K562 (cell line): ENCODE results near the gene STK25. TPM values are rescaled to one million over a fixed set of nuclear protein-coding genes. Genes with fewer than 3 reads are reported as not detected.
A peak's percentile ranks its signal among the peaks of the same experiment; 100 is the strongest.

Experiments
- ASH1L ChIP-seq: fragments of 450-650 bp; IDR thresholded peaks from 2 replicates; pipeline ENCODE4 v1.6.1; 2018; ENCODE audit warnings: borderline replicate concordance, mild to moderate bottlenecking, low read depth; ENCODE audit not compliant: partially characterized antibody
- FOXJ2 ChIP-seq: fragments of 200-800 bp; sonication (Bioruptor generic); IDR thresholded peaks from 2 replicates; pipeline ENCODE4 v1.6.1; 2016; ENCODE audit warnings: missing genetic modification characterization, missing compliant biosample characterization
- PHF20 ChIP-seq: fragments of 450-650 bp; IDR thresholded peaks from 2 replicates; pipeline ENCODE4 v1.6.1; 2018; ENCODE audit not compliant: partially characterized antibody
- PHTF2 ChIP-seq: fragments of 250-450 bp; sonication (Bioruptor Pico); IDR thresholded peaks from 2 replicates; pipeline ENCODE4 v1.5.0; 2021; ENCODE audit warnings: mild to moderate bottlenecking
- TAF1 ChIP-seq: IDR thresholded peaks from 2 replicates; pipeline ENCODE4 v1.6.1; 2011; ENCODE audit warnings: mild to moderate bottlenecking, low read length, moderate library complexity; ENCODE audit not compliant: insufficient read depth, control insufficient read depth, severe bottlenecking; ENCODE audit errors: extremely low read depth
- polyA plus RNA-seq, 8 experiments: library from polyadenylated mRNA; depleted of rRNA in 4 of 8; stranded (reverse) in 5 of 8; unstranded in 3 of 8; fragments of >200 nt; fragmentation: Nextera tagmentation in 2 of 8; fragmentation: Illumina TruSeq in 1 of 8; extraction: Ambion mirVana in 2 of 8; extraction: Trizol in 1 of 8; gene quantifications; 2 replicates each; pipeline versions ENCODE4 v1.2.1 to v1.2.3, GENCODE V29; 2011 to 2014; ENCODE audit warnings: inconsistent platforms in 1 of 8, missing spikeins in 1 of 8
- total RNA-seq, 7 experiments: library from RNA; depleted of rRNA in 6 of 7; stranded (reverse); fragments of >200 nt in 6 of 7; fragmentation: Illumina TruSeq in 2 of 7; extraction: Trizol in 2 of 7; gene quantifications; 2 replicates each; pipeline versions ENCODE4 v1.2.1 to v1.2.3, GENCODE V29; 2011 to 2021; ENCODE audit warnings: low replicate concordance in 1 of 7
- TF ChIP-seq, protein P1 (sequence below): fragments of 450-650 bp; IDR thresholded peaks from 2 replicates; pipeline ENCODE4 v1.6.1; 2016; ENCODE audit warnings: low read depth
- TF ChIP-seq, protein P2 (sequence below): sonication (generic); formaldehyde crosslinking; IDR thresholded peaks from 2 replicates; pipeline ENCODE4 v1.4.0; 2020; ENCODE audit warnings: mild to moderate bottlenecking, missing genetic modification reagents
- TF ChIP-seq, protein P3 (sequence below): fragments of 250-450 bp; sonication (Bioruptor Pico); IDR thresholded peaks from 2 replicates; pipeline ENCODE4 v1.5.1; 2021; ENCODE audit warnings: mild to moderate bottlenecking
- TF ChIP-seq, protein P4 (sequence below): fragments of 450-650 bp; formaldehyde crosslinking; IDR thresholded peaks from 2 replicates; pipeline ENCODE4 v1.4.0; 2020; ENCODE audit warnings: mild to moderate bottlenecking, moderate library complexity
- TF ChIP-seq, protein P5 (sequence below): sonication (generic); formaldehyde crosslinking; IDR thresholded peaks from 2 replicates; pipeline ENCODE4 v1.8.1; 2023; ENCODE audit warnings: mild to moderate bottlenecking, missing genetic modification reagents

STK25 gene
- total and polyA plus RNA-seq, 9 of the 15 experiments (the other 6 are each of a cell fraction or from before 2014, with no cell fraction given), result 5.4 to 177 (median 116) TPM

DNA sequence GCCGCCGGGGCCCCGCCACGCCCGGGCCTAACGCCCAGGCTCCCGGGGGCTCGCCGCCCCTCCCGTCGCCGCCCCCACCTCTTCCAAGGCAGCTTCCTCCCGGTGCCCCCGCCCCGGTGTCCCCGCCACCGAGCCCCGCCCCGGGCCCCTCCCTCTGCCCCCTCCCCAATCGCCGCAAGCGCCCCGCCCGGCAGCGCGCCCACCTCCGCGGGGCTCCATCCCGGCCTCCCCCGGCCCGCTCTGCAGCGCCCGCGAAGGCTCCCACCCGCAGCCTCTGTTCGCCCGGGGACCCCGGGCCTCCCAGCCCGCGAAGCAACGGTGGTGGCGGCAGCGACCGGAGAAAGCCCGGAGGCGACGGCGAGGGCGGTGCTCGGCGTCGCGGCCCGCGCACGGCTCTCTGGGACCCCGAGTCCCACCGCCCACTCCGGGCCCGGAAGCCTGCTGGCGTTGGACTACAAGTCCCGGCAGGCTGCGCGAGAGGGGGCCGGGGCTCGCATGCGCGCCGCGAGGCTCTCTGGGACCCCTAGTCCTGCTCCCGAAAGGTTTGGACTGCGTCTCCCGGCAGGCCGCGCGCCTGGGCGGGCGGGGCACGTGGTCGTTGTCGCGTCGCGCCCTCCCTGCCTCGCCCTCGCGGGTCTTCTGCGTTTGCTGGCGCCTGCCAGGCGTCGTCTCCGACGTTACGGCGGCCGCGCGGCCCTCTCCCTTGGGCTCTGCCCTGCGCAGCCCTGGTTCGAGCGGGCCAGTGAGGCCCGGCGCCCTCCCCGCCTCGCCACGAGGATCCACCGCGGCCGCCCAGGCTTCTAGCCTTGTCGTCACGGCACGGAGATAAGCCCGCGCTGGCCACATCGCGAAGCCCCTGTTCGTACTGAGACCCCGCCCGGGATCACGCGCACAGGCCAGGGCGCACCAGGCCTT, at the start of gene STK25 (continued):
- TF ChIP-seq, protein P1, sequence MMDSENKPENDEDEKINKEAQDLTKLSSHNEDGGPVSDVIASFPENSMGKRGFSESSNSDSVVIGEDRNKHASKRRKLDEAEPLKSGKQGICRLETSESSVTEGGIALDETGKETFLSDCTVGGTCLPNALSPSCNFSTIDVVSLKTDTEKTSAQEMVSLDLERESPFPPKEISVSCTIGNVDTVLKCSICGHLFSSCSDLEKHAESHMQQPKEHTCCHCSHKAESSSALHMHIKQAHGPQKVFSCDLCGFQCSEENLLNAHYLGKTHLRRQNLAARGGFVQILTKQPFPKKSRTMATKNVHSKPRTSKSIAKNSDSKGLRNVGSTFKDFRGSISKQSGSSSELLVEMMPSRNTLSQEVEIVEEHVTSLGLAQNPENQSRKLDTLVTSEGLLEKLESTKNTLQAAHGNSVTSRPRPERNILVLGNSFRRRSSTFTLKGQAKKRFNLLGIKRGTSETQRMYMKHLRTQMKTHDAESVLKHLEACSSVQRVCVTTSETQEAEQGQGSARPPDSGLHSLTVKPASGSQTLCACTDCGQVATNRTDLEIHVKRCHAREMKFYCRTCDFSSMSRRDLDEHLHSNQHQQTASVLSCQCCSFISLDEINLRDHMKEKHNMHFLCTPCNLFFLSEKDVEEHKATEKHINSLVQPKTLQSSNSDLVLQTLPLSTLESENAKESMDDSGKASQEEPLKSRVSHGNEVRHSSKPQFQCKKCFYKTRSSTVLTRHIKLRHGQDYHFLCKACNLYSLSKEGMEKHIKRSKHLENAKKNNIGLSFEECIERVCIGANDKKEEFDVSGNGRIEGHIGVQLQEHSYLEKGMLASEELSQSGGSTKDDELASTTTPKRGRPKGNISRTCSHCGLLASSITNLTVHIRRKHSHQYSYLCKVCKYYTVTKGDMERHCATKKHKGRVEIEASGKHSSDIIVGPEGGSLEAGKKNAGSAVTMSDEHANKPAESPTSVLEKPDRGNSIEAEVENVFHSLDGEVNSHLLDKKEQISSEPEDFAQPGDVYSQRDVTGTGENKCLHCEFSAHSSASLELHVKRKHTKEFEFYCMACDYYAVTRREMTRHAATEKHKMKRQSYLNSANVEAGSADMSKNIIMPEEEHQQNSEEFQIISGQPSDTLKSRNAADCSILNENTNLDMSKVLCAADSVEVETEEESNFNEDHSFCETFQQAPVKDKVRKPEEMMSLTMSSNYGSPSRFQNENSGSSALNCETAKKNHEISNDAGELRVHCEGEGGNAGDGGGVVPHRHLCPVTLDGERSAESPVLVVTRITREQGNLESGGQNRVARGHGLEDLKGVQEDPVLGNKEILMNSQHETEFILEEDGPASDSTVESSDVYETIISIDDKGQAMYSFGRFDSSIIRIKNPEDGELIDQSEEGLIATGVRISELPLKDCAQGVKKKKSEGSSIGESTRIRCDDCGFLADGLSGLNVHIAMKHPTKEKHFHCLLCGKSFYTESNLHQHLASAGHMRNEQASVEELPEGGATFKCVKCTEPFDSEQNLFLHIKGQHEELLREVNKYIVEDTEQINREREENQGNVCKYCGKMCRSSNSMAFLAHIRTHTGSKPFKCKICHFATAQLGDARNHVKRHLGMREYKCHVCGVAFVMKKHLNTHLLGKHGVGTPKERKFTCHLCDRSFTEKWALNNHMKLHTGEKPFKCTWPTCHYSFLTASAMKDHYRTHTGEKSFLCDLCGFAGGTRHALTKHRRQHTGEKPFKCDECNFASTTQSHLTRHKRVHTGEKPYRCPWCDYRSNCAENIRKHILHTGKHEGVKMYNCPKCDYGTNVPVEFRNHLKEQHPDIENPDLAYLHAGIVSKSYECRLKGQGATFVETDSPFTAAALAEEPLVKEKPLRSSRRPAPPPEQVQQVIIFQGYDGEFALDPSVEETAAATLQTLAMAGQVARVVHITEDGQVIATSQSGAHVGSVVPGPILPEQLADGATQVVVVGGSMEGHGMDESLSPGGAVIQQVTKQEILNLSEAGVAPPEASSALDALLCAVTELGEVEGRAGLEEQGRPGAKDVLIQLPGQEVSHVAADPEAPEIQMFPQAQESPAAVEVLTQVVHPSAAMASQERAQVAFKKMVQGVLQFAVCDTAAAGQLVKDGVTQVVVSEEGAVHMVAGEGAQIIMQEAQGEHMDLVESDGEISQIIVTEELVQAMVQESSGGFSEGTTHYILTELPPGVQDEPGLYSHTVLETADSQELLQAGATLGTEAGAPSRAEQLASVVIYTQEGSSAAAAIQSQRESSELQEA, result peak; percentile 62; the same call in 1 of the 2 replicates
- TF ChIP-seq PHTF2 (CRISPR knock-in tag), result no peak
- TF ChIP-seq, protein P2, sequence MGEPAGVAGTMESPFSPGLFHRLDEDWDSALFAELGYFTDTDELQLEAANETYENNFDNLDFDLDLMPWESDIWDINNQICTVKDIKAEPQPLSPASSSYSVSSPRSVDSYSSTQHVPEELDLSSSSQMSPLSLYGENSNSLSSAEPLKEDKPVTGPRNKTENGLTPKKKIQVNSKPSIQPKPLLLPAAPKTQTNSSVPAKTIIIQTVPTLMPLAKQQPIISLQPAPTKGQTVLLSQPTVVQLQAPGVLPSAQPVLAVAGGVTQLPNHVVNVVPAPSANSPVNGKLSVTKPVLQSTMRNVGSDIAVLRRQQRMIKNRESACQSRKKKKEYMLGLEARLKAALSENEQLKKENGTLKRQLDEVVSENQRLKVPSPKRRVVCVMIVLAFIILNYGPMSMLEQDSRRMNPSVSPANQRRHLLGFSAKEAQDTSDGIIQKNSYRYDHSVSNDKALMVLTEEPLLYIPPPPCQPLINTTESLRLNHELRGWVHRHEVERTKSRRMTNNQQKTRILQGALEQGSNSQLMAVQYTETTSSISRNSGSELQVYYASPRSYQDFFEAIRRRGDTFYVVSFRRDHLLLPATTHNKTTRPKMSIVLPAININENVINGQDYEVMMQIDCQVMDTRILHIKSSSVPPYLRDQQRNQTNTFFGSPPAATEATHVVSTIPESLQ (CRISPR knock-in tag), result peak; percentile 86
- TF ChIP-seq PHF20, result peak; percentile 61
- peak; percentile 46; the same call in 1 of the 2 replicates for TF ChIP-seq FOXJ2 (tag)
- TF ChIP-seq, protein P3, sequence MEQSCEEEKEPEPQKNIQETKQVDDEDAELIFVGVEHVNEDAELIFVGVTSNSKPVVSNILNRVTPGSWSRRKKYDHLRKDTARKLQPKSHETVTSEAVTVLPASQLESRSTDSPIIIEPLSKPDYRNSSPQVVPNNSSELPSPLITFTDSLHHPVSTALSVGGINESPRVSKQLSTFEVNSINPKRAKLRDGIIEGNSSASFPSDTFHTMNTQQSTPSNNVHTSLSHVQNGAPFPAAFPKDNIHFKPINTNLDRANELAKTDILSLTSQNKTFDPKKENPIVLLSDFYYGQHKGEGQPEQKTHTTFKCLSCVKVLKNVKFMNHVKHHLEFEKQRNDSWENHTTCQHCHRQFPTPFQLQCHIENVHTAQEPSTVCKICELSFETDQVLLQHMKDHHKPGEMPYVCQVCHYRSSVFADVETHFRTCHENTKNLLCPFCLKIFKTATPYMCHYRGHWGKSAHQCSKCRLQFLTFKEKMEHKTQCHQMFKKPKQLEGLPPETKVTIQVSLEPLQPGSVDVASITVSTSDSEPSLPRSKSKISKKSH (CRISPR knock-in tag), result no peak
- TF ChIP-seq ASH1L, result no peak
- TF ChIP-seq, protein P4, sequence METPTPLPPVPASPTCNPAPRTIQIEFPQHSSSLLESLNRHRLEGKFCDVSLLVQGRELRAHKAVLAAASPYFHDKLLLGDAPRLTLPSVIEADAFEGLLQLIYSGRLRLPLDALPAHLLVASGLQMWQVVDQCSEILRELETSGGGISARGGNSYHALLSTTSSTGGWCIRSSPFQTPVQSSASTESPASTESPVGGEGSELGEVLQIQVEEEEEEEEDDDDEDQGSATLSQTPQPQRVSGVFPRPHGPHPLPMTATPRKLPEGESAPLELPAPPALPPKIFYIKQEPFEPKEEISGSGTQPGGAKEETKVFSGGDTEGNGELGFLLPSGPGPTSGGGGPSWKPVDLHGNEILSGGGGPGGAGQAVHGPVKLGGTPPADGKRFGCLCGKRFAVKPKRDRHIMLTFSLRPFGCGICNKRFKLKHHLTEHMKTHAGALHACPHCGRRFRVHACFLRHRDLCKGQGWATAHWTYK (CRISPR knock-in tag), result peak; percentile 60; the same call in 1 of the 2 replicates
- TF ChIP-seq, protein P5, sequence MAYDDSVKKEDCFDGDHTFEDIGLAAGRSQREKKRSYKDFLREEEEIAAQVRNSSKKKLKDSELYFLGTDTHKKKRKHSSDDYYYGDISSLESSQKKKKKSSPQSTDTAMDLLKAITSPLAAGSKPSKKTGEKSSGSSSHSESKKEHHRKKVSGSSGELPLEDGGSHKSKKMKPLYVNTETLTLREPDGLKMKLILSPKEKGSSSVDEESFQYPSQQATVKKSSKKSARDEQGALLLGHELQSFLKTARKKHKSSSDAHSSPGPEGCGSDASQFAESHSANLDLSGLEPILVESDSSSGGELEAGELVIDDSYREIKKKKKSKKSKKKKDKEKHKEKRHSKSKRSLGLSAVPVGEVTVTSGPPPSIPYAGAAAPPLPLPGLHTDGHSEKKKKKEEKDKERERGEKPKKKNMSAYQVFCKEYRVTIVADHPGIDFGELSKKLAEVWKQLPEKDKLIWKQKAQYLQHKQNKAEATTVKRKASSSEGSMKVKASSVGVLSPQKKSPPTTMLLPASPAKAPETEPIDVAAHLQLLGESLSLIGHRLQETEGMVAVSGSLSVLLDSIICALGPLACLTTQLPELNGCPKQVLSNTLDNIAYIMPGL (CRISPR knock-in tag), result peak; percentile 92
- TF ChIP-seq TAF1, result peak; percentile 10
